ENCODE results near the gene TPH2. TPM values are rescaled to one million over a fixed set of nuclear protein-coding genes. Genes with fewer than 3 reads are reported as not detected.

The TPH2 gene
- total and polyA plus RNA-seq, 2 experiments from 2014 or later: not detected

DNA sequence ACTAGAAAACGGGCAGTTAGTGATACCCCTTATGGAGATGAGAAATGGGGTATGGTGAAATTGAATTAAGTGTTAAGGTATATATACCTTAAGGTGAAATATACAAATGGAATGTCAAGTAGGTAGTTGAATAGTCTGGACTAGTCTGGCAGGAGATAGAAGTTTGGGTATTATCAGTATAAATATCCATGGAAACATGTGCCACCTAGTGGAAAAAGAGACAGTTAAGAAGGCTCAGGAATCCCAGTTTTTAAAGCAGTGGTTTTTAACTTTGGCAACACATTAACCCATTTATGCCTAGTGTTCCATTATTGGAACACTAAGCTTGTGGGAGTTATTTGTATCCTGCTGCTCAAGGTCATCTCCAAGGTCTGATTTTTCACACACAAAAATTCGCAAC is 38.6 kb upstream of the TPH2 start:
- DNase-seq (ENCODE audit: low spot score): no peak
- no peaks in the 10 kb centered on the region for H3K27me3 ChIP-seq
- no peak overlapping the region for H3K4me2 ChIP-seq
- H4K20me1 ChIP-seq (ENCODE audit: insufficient read depth, poor library complexity, severe bottlenecking): no peaks in the 10 kb centered on the region
- H3K9me2 ChIP-seq (replicated peaks; ENCODE audit: insufficient read depth): no peaks in the 10 kb centered on the region
- no peak overlapping the region for H3K27ac ChIP-seq
- TF ChIP-seq EZH2phosphoT487 (IDR thresholded peaks at IDR 0.05; ENCODE audit: low read depth, severe bottlenecking, unreplicated experiment) (no peak), EZH2 (IDR thresholded peaks at IDR 0.05; ENCODE audit: borderline replicate concordance) (no peak)
- TF ChIP-seq, protein P1, sequence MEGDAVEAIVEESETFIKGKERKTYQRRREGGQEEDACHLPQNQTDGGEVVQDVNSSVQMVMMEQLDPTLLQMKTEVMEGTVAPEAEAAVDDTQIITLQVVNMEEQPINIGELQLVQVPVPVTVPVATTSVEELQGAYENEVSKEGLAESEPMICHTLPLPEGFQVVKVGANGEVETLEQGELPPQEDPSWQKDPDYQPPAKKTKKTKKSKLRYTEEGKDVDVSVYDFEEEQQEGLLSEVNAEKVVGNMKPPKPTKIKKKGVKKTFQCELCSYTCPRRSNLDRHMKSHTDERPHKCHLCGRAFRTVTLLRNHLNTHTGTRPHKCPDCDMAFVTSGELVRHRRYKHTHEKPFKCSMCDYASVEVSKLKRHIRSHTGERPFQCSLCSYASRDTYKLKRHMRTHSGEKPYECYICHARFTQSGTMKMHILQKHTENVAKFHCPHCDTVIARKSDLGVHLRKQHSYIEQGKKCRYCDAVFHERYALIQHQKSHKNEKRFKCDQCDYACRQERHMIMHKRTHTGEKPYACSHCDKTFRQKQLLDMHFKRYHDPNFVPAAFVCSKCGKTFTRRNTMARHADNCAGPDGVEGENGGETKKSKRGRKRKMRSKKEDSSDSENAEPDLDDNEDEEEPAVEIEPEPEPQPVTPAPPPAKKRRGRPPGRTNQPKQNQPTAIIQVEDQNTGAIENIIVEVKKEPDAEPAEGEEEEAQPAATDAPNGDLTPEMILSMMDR (IDR thresholded peaks at IDR 0.05; ENCODE audit: poor library complexity): peak; percentile 25
- WGBS (ENCODE audit: low lambda C conversion rate, missing lambda C conversion rate): 96% methylated on average over 2 of the region's 2 CpGs
- no peak overlapping the region for H2AFZ ChIP-seq
- H3K79me2 ChIP-seq: no peaks in the 10 kb centered on the region
- no peaks in the 10 kb centered on the region for H3K36me3 ChIP-seq (replicated peaks; ENCODE audit: insufficient read depth, low read depth)
- H3K4me3 ChIP-seq: no peak overlapping the region
- no peaks in the 10 kb centered on the region for H3K9me3 ChIP-seq (ENCODE audit: low read depth)
- no peaks in the 10 kb centered on the region for H3K4me1 ChIP-seq (ENCODE audit: insufficient read depth)

DNA sequence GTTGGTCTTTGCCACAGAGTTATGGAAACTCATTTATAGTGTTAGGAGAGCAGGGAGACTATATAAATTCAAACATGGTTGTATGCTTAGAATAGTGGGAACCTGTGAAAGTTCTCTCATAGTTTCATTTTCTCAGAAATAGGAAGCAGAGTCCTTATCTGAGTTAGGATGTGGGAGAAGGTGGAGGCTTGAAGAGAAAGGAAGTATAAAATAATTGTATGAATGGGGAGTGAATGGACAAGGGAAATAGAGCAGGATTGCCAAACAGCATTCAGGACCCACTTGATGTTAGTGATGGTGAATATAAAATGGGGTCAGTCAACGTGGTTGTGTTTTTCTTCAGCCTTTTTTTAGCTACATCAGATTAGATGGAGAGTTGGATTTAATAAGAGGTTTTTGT is 34.0 kb upstream of the TPH2 start:
- no peaks in the 10 kb centered on the region for H3K9me2 ChIP-seq (replicated peaks; ENCODE audit: insufficient read depth)
- DNase-seq (ENCODE audit: low spot score): no peak
- no peak overlapping the region for H3K4me3 ChIP-seq
- H3K4me2 ChIP-seq: no peak overlapping the region
- TF ChIP-seq EZH2 (IDR thresholded peaks at IDR 0.05; ENCODE audit: borderline replicate concordance) (no peak), EZH2phosphoT487 (IDR thresholded peaks at IDR 0.05; ENCODE audit: low read depth, severe bottlenecking, unreplicated experiment) (no peak)
- TF ChIP-seq, protein P1 (IDR thresholded peaks at IDR 0.05; ENCODE audit: poor library complexity): no peak
- H3K4me1 ChIP-seq (ENCODE audit: insufficient read depth): no peaks in the 10 kb centered on the region
- H3K9me3 ChIP-seq (ENCODE audit: low read depth): no peaks in the 10 kb centered on the region
- H2AFZ ChIP-seq: no peak overlapping the region
- no peaks in the 10 kb centered on the region for H3K27me3 ChIP-seq
- WGBS (ENCODE audit: low lambda C conversion rate, missing lambda C conversion rate): 94% methylated on average over 1 of the region's 1 CpG
- H3K27ac ChIP-seq: no peak overlapping the region
- H3K36me3 ChIP-seq (replicated peaks; ENCODE audit: insufficient read depth, low read depth): no peaks in the 10 kb centered on the region
- H4K20me1 ChIP-seq (ENCODE audit: insufficient read depth, poor library complexity, severe bottlenecking): no peaks in the 10 kb centered on the region
- H3K79me2 ChIP-seq: no peaks in the 10 kb centered on the region

DNA sequence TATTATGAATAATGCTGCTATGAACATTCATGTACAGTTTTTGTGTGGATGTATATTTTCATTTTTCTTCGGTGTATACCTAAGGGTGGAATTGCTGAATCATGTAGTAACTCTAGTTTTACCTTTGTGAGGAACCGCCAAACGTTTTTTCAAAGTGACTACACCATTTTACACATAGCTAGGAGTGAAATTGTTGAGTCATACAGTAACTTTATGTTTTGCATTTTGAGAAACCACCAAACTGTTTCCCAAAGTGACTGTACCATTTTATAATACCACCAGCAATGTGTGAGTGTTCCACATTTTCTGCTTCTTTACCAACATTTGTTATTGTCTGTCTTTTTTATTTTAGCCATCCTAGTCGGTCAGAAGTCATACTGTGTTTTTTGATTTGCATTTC is 3.1 kb upstream of the TPH2 start:
- WGBS (ENCODE audit: low lambda C conversion rate, missing lambda C conversion rate): 75% methylated on average over 4 of the region's 4 CpGs
- H3K79me2 ChIP-seq: no peaks in the 10 kb centered on the region

More for the DNA sequence above, 3.1 kb upstream of the TPH2 start:
- no peak overlapping the region for H3K4me2 ChIP-seq
- no peaks in the 10 kb centered on the region for H3K4me1 ChIP-seq (ENCODE audit: insufficient read depth)
- no peak overlapping the region for H2AFZ ChIP-seq
- H3K27me3 ChIP-seq: peaks cover 4% of the 10 kb centered on the region
- H3K9me3 ChIP-seq (ENCODE audit: low read depth): no peaks in the 10 kb centered on the region
- H3K4me3 ChIP-seq: no peak overlapping the region
- no peak for DNase-seq (ENCODE audit: low spot score)
- no peak overlapping the region for H3K27ac ChIP-seq
- no peaks in the 10 kb centered on the region for H4K20me1 ChIP-seq (ENCODE audit: insufficient read depth, poor library complexity, severe bottlenecking)
- H3K36me3 ChIP-seq (replicated peaks; ENCODE audit: insufficient read depth, low read depth): no peaks in the 10 kb centered on the region
- no peaks in the 10 kb centered on the region for H3K9me2 ChIP-seq (replicated peaks; ENCODE audit: insufficient read depth)
- TF ChIP-seq EZH2 (IDR thresholded peaks at IDR 0.05; ENCODE audit: borderline replicate concordance) (no peak), EZH2phosphoT487 (IDR thresholded peaks at IDR 0.05; ENCODE audit: low read depth, severe bottlenecking, unreplicated experiment) (no peak)
- TF ChIP-seq, protein P1 (IDR thresholded peaks at IDR 0.05; ENCODE audit: poor library complexity): no peak
